HG03565 (cell line): ENCODE data around the gene TMEM79.

Experiments used
- ATAC-seq: cut with Tn5 transposase; IDR thresholded peaks from one replicate; pipeline ENCODE4 v1.9.1; 2021; ENCODE audit warnings: mild to moderate bottlenecking, moderate library complexity; ENCODE audit not compliant: unreplicated experiment

TMEM79 gene

DNA sequence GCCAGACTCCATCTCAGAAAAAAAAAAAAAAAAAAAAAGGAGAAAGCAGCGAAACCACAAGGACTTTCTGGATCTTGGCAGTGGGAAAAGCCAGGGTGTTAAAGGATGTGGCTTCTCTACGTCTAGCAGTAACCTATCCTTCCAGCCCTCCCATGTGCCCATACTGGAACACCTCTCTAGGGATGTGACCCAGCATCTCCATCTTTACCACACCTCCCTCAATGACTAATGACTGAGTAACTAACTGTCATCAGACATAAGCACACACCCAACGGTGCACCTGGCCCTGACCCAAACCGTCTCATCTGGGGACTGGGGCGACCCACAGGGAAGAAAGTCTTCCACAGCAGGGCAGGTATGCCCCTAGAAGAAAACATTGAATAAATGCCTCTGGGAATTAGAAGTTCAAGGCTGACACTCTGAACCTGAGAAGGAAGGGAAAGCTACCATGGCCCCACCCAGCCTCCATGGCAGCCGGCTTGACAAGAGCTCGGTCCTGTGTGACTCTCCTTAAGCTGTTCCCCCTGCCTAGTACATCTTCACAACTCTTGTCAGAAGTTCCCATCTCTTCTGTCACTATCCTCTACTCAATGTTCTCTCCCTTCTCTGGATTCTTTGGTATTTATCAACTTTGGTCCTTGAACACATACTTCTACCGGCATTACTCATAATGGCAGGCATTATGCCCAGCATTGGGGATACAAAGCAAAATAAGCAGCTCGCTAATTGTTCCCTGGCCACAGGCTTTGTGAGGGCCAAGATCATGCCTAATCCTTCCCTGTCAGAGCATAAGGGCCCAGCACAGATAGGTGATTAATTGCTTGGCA, 21.5 kb upstream of the TMEM79 start:
- ATAC-seq = no peak

DNA sequence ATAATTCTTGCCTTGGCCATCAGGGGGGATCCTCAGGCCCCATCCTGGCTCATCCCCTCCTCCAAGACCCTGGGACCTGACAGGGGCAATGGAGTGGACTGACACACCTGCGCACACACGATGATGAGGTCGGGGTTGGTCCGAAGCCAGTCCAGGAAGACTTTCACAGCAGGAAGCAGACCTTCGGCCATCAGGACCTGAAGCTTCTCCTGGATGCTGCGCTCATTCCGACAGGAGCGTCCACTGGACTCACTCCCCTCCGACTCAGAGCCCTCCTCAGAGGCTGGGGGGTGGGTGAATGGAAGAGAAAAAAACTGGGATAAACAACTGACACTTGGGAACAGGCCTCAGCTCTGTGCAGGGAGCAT, 20.9 kb upstream of the TMEM79 start:
- ATAC-seq = no peak

DNA sequence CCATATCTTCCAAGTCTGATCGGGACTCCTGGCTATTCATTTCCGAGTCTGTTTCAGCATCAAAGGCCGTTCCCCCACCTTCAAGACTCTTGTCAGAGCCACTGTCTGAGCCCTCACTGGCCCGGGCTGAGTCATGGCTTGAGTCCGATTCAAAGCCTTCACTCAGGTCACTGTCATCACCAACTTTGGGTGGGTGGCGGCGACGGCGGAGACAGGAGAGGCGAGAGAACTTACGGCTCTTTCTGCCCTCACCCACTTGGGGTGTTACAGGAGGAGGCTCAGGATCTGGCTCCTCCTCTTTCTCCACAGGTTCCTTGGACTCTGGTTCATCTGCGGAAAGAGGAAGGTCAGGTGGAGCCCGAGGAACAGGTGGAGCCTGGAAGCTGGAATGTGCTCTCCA, 18.1 kb upstream of the TMEM79 start:
- no peak for ATAC-seq

DNA sequence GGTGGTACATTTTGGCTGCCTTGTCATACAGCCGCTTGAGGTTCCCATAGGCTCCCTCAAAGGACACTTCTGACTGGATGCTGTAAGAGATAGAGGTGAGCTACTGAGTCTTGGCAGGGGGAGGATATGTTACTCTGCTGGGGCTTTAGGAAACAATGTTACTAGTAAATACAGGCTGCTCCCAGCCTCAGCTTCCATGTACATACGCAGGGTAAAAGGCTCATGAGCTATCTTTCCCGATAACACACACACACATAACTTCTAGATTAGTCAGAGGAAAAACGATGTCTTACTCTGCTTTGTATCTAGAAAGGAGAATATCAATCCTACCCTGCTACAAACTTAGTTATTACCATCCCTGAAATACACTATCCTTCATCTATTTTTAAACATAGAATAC, 15.8 kb upstream of the TMEM79 start:
- no peak for ATAC-seq

DNA sequence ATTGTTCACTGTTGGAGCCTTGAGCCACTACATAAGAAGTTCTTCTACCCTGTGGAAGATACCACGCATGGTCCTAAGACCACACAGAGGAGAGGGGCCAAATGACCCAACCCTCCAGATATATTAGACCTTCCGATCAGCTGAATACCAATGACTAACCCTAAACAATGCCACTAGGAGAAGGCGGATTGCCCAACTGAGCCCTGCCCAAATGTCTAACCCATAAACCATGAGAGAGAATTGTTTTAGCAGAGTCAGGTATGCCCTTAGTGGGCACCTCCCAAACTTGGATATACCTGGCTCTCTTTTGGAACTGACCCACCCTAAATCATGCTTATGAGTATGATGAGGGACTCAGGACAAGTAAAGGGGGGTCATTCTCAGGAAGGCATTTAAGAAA, 13.8 kb upstream of the TMEM79 start:
- no peak for ATAC-seq

DNA sequence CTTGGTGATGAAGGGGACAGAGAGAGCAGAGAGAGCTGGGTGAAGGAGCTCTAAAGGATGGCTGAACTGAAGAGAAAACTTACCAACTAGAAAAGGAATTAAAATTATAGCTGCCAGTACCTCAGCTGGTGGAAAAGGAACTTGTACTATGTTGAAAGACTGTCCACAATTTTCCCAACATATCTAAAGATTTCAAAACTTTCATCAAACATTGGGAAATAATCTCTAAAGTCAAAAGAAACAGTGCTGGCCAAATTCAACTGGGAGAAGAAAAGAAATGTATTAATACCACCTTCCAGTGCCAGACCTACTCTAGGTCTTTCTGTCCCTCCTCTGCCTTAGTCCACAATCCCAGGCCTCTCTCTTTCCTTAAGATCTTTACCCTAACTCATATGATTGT, 7.6 kb upstream of the TMEM79 start:
- no peak for ATAC-seq

DNA sequence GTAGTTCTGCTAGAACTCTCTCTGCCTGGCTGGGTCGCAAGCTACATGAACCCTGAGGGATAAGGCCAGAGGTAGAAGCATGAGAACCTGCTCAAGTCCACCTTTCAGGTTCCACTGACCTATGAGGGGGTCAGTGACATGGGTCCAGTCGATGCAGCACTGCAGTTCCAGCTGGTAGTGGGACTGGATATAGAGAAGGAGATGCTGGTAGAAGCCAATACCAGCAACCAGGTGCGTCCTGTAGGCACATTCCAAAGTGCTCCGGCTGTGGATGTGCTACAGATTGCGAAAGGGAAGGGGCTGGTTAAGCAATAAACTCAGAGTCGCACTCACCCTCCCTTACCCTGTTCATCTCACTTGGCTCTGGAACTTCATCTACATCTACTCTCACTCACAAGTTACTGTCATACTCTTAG, 7.2 kb upstream of the TMEM79 start:
- ATAC-seq = no peak

DNA sequence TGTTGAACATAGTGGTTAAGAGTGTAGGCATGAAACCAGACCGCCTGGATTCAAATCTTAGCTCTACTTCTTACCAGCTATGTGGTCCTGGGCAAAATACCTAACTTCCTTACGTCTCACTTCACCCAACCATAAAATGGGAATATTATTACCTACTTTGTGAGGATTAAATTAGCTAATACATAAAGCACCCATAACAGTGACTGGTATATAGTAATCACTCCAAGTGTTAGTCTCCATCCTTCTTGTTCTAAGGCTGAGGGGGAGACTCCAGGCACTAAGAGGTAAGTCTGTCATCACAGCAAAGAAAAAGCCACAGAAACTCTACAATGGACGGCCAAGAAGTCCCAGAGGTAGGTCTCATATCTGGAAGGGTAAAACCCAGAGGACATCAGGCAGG, 4.3 kb upstream of the TMEM79 start:
- ATAC-seq = no peak

DNA sequence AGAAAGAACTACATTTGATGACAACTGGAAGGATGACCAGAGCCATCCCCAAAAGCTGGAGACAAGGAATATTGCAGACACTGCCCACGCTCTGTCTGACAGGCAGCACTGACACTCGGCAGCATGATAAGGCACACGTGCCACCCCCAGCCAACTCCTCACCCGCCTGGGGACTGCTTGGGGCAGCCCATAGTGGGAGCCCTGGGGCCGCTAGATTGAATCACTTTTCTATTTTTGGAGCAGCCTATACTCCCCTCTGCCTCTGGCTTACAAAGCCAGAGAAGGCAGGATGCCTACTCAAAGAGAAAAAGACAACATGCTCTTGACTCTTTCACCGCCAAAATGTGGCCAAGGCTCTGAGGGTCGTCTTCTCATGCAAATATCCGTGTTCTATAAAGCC, 2.8 kb upstream of the TMEM79 start:
- peak; percentile 33 for ATAC-seq

DNA sequence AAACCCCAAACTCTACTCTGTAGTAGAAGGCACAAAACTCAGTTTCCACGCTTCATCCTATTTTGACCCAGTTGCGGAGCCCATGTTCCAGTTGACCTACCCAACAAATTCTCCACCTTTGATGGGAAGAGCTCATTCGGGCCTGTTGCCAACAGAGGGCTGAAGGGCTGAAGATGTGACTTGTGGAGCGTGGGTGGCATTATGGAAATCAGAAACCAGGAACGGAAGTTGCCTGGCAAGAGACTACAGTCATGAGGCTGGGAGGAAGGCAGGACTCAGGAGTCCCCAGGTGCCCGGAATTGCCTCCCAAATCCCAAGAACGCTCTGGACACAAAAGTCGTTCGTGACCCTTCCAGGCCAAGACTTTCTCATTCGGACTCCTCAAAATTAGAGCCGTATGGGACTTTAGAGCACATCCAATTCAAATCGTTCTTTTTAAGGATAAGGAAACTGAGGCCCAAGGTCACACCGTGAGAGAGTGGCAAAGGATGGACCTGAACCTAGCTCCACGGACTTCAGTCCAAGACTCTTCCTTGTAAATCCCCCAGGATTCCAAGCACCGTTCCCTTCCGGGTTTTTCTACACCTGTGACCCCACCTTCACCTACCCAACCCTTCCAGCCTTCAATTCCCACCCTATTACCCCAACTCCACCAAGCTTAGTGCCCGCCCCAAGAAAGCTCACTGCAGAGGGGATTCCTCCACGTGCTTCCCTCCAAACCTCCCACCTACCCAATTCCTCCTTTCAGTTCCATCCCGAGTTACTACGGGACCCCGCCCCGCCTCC, 2.2 kb upstream of the TMEM79 start:
- no peak for ATAC-seq

DNA sequence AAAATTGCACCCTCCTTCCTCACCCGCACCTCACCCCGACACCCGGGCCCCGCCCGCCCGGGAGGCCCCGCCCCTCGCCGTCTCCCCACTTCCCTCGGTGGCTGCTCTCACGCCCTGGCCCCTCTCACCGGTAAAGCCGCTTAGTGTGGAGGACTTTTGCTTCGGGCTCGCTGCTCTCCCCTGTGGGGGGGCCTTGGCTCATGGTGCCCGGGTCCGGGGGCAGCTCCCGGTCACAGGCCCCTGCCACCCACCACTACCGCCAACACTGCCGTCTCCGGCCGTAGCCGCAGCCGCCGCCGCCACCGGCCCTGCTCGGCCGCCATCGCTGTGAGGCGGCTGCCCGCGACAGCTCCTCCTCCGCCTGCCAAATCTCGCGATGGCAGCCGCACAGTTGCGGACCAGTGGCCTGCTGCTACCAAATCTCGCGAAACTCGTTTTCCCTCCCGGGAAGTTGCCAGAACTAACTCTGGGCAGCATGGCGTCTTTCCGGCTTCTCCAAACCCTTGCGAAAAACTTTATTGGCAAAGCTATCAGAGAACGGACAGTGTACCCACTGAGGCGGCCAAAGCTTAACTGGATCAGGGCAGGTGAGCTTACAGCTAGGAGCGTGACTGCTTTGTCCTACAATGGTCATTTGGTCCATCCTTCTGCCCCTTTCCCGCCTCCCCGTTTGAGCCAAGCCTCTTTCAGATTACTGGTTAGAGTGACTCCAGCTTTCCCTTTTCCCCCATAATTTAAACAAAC, 1.5 kb upstream of the TMEM79 start, which contains the start of gene SMG5:
Gene SMG5, minus strand, starts transcription at position 347 of the 744 bp plus-strand sequence. Its CDS starts 145 bp downstream, at position 202.
- ATAC-seq = peak; percentile 65

DNA sequence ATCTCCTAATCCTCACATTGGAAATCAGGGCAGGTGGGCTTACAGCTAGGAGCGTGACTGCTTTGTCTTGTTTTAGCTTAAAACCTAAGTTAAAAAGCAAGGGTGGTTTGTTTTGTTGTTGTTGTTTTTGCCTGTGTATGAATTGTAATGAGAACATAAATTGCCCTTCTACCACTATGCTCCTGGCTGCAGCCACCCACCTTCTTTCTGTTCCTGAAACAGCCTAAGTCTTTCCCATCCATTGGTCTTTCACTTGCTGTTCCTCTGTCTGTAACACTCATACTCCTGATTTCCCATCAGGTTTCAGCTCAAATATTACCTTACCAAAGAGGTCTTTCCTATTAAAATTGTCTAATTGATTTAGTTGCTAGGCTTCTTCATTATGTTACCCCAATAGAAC, 604 bp upstream of the TMEM79 start:
- ATAC-seq = no peak

DNA sequence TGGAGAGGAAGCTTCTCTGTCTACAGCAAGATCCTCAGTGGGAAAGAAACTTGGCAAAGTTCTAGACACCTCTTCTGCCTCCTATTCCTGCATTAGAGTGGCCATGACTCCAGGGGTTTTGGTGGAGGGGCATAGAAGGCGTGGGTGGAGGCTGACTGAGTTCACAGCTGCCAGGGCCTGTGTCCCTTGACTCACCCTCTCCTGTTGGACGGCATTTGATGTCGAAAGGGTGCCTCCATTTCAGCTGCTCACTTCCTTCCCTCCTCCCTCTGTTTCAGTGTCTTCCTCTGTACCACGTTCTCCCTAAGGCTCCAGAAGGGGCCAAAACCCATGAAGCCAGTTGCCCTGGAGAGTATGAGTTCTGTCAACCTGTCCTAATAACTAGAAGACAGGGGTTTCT, 632 bp downstream of the TMEM79 start:
- ATAC-seq = no peak

DNA sequence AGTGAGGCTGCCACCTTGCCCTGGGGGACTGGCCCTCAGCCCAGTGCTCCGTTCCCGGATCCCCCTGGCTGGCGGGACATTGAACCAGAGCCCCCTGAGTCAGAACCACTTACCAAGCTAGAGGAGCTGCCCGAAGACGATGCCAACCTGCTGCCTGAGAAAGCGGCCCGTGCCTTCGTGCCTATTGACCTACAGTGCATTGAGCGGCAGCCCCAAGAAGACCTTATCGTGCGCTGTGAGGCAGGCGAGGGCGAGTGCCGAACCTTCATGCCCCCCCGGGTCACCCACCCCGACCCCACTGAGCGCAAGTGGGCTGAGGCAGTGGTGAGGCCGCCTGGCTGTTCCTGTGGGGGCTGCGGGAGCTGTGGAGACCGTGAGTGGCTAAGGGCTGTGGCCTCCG, 1.3 kb downstream of the TMEM79 start:
- ATAC-seq = no peak

DNA sequence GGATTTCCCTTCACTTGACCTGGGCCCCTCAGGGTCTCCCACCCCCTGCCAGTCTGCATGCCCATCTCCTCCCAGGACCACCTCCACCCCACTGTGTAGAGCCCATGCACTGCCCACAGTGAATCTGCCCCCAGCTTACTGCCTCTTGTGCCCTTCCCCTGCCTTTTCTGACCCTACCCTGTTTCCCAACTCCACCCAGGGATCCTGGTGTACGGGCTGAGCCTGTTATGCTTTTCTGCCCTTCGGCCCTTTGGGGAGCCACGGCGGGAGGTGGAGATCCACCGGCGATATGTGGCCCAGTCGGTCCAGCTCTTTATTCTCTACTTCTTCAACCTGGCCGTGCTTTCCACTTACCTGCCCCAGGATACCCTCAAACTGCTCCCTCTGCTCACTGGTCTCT, 1.9 kb downstream of the TMEM79 start:
- ATAC-seq = no peak

DNA sequence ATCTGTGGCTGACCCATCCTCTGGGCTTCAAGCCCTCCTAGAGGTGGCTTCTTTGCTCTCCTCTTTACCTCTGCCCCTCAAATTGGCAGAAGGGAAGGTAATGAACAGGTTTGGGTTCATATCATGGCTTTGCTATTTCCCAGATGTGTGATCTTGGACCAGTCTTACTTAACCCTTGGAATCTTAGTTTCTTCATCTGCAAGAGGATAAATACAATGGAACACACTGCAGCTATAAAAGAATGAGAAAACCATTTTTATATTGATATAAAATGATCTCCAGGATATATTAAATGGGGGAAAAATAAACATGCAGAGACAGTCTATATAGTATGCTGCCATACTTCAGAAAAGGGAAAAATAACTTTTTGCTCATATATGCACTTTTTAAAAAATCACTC, 5.7 kb downstream of the TMEM79 start:
- no peak for ATAC-seq

DNA sequence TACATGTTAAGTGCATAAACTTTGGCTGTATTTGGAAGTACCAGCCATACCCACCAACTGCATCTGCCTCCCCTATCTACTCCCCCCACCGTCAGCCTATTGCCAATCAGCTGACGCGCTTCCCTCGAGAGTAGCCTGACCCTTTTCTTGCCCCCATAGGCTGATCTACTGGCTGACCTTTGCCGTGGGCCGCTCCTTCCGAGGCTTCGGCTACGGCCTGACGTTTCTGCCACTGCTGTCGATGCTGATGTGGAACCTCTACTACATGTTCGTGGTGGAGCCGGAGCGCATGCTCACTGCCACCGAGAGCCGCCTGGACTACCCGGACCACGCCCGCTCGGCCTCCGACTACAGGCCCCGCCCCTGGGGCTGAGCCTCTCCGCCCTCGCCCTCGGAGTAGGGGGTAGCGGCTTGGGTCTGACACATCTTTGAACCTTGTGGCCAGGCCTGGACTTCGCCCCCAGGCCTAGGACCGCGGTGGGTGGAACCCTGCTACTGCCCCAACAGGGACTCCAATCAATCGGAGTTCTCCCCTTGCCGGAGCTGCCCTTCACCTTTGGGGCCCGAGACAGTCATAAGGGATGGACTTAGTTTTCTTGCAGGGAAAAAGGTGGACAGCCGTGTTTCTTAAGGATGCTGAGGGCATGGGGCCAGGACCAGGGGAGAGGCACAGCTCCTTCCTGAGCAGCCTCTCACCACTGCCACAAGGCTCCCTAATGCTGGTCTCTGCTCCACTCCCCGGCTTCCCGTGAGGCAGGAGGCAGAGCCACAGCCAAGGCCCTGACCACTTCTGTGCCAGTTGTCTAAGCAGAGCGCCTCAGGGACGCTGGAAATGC, 7.3 kb downstream of the TMEM79 start:
- ATAC-seq = no peak

DNA sequence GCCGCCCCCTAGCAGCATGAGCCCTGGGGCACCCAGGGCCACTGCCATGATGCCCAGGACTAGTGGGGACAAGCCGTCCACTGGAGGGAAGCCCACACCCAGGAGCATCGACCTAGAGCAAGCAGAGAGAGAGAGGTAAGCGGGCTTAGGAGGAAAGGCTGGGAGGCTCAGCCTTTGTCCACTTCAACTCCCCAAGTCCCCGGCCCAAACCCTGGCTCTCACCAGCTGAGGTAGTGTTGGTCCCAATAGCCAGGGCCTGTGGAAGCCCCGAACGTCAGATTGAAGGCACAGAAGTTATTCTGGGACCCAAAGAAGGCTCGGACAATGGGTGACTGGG, 8.9 kb downstream of the TMEM79 start:
- no peak for ATAC-seq

DNA sequence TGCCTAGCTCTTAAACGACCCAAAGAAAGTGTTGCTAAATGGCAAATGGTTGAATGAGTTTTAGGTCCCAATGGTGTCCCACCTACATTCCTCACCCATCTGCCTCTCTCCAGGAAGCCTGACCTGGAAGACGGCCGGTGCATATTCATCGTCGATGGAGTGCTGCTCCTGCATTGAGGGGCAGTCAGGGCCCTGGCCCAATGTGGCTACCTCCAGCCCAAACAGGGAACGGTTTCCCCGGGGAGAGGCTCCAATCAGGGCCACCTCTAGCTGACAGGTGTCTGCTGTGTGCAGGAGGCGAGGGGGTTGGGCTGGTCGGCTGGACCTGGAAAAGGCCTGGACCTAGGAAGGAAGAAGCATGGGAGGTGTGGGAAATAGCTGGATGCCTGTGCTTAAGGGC, 9.8 kb downstream of the TMEM79 start:
- no peak for ATAC-seq

DNA sequence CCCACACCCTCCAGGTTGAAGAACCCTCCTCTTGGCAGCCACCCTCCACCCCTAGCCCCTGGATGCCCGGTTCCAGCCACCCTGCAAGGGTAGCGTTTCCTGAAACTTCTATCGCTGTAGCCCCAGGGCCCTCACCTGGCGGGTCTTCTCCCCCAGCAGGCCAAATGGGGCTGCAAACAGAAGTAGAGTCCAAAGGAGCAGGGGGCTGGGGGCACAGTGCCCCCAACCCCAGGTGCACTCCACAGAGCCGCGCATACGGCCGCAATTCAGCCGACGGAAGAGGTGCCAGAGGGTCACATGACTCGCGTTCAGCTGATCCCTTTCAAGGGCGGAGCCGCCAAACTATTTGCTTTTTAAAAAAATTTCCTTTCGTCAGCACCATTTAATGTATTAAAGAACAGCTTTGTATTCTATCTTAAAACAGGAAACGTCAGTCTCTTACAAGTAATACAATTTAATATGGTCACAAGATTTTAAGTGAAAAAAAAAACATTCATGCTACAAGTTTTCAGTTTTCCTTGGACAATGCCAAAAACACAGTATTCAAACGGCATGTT, 11.3 kb downstream of the TMEM79 start, which contains the start of gene GLMP:
Gene GLMP, minus strand, starts transcription at position 289 of the 557 bp plus-strand sequence. Its CDS starts 34 bp downstream, at position 255.
- ATAC-seq = no peak
